Stomach (tissue), 4 donors: Measurements from ENCODE around the gene FGFRL1.

ENCODE experiments used
- EP300 ChIP-seq: sonication (generic); formaldehyde crosslinking; IDR thresholded peaks from one replicate; pipeline ENCODE4 v1.6.1; 2017; ENCODE audit warnings: antibody characterized with exemption
- POLR2A ChIP-seq, 4 donors: fragments of 450-650 bp; IDR thresholded peaks; one replicate each; pipeline ENCODE4 v1.6.1; 2016; ENCODE audit warnings: antibody characterized with exemption in 4 of 4, control low read depth in 2 of 4, mild to moderate bottlenecking in 1 of 4, moderate library complexity in 1 of 4
- TF ChIP-seq, protein P1 (sequence below), 7 experiments: fragments of 450-650 bp in 4 of 7; fragments of 200-600 bp in 3 of 7; sonication (generic) in 3 of 7; IDR thresholded peaks; one replicate each; pipeline ENCODE4 v1.5.1; 2016 to 2019; ENCODE audit warnings: antibody characterized with exemption in 7 of 7, control low read depth in 2 of 7, mild to moderate bottlenecking in 1 of 7

DNA sequence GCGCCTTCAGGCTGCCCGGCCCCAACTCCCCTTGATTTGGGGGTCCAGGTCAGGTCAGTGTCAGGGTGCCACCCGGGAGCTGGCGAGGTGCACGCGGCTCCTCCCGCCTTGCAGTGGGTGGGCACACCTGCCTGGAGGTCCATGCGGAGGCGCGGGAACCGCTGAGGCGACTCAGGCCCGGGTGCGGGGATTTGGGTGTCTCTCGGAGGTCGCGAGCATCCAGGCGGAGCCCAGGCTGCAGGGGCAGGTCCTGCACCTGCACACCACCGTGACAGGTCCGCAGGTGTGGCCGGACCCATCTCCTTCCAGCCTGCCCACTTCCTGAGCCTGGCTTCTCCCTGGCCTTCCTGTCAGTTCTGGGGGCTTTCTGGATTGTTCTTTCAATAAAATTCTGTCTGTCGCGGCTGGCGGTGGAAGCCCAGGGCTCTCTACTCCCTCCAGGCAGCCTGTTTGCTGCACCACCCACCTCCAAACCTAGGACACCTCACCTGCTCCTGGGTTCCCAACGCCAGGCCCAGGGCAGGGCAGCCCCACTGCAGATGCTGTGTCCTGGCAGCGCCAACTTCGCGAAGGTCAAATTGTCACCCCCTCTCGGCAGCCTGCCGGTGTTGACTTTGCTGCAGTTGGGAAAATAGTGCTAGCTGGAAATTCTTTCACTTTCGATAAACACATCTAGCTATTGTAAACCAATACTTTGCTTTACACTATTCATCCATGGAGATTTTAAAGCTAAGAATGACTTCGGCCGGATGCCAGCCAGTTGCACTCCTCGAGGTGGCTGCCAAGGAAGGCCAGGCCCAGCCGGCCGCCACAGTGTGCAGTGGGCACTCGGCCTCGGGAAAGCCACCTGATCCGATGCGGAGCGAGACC lies 35.9 kb downstream of the FGFRL1 start:
- TF ChIP-seq, protein P1, sequence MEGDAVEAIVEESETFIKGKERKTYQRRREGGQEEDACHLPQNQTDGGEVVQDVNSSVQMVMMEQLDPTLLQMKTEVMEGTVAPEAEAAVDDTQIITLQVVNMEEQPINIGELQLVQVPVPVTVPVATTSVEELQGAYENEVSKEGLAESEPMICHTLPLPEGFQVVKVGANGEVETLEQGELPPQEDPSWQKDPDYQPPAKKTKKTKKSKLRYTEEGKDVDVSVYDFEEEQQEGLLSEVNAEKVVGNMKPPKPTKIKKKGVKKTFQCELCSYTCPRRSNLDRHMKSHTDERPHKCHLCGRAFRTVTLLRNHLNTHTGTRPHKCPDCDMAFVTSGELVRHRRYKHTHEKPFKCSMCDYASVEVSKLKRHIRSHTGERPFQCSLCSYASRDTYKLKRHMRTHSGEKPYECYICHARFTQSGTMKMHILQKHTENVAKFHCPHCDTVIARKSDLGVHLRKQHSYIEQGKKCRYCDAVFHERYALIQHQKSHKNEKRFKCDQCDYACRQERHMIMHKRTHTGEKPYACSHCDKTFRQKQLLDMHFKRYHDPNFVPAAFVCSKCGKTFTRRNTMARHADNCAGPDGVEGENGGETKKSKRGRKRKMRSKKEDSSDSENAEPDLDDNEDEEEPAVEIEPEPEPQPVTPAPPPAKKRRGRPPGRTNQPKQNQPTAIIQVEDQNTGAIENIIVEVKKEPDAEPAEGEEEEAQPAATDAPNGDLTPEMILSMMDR (IDR thresholded peaks at IDR 0.05) = no peak
- no peak for TF ChIP-seq POLR2A (IDR thresholded peaks at IDR 0.05)
- no peak for TF ChIP-seq EP300
